Stimulated activated CD8-positive, alpha-beta memory T cell treated with anti-CD3 and anti-CD28 coated beads, Interleukin-12 subunit alpha, Interleukin-12 subunit beta, amount 100 ng/mL, for 1 hour (primary cell): ENCODE measurements around the gene CRMP1.

Experiments used
- DNase-seq: peaks from one replicate; pipeline ENCODE4 v3.0.0-alpha.2; 2020; ENCODE audit warnings: low read depth

The CRMP1 gene

DNA sequence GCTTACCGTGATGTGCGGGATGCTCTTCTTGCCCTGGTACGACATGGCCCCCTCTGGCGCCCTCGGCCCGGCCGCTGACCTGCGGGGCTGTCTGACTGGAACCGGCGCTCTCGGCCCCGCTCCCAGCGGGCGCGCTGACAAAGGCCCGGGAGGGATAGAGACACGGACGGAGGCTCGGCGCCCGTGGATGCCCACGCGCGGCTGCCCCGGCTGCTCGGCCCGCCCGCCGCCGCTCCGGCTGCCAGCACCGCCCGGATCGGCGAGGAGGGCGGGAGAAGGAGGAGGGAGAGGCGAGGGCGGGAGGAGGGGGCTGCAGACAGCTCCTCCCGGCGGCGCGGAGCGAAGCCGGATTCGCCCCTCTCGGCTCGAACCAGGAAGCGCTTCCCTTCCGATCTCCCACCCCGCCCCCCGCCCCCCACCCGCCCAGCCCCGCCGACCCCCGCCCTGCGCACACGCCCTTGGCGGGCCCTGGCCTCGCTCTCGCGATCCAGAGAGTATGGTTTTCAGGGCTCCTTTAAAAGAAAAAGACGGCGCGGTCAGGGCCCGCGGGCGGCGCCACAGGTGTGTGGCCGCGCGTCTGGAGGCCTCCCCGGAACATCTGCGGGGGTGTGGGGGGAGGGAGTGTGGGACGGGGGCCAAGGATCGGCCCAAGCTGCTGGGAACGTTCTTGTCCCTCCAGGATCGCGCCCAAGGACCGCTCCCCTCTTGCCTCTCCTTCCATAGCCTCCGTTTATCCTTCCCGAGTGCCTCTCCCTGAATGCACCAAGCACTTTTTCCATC lies 4.5 kb downstream of the CRMP1 start:
- DNase-seq = no peak

DNA sequence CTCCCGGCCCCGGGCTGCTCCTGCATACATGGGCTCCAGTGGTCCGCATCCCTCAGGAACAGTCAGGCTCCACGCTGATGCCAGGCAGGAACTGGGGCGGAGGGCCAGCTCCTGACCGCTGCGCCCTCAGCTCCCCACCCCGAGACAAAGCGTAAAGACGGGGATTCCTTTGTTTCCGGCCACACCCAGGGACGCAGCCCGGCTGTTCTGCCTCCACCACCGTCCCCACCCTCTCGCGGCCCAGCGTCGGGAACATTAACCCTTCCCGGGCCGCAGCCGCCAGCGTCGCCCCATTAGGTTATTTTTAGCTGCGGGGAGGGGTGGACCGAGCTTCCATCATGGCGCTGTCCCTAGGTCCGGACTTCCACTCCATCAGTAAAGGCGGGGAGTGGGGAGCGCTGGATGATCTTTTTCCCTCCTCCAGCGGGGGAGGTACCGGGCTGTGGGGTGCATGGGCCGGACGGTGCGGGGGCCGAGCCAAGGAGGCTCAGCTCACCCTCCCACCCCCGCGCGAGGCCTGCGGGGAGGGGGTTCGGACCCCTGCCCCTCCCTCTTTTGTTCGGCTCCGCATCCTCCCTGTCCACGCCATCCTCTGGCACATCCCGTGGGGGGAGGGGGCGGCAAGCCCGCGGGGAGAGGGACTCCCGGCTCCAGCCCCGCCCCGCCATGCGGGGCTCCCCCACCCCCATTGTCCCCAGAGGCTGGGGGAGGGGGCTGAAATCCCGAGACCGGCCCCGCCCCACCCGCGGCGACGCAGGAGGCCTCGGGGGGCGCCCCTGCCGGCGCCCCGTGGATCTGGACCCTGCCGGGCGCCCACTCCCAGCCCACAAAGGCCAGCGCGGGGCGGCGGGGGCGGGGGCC lies 5.3 kb downstream of the CRMP1 start:
- DNase-seq = no peak

- DNase-seq = no peak
Observed at GRCh38 chr4:5887011-5887360, 5.9 kb downstream of the CRMP1 start.

- no peak for DNase-seq
Observed at GRCh38 chr4:5885733-5886132, 7.2 kb downstream of the CRMP1 start.

DNA sequence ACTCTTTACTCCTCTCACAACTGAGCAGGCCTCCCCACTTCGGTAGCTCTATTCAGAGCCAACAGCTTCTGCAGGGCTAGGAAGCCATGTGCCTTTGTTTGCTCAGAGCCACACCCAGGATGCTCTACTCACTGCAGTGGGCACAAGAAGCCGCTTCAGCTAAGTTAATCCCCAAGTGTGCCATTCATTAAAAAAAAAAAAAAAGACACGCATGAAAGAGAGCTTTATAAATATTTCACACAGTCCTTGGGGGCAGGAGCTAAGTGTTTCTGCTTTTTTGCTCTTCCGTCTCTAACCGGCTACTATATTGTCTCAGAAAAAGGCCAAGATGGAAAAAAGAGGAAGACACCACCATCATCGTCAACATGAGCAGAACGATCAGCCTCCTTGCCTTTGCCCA lies 8.1 kb downstream of the CRMP1 start:
- DNase-seq = no peak

GRCh38 chr4:5883916-5884315 lies 9.0 kb downstream of the CRMP1 start:
- DNase-seq = no peak

DNA sequence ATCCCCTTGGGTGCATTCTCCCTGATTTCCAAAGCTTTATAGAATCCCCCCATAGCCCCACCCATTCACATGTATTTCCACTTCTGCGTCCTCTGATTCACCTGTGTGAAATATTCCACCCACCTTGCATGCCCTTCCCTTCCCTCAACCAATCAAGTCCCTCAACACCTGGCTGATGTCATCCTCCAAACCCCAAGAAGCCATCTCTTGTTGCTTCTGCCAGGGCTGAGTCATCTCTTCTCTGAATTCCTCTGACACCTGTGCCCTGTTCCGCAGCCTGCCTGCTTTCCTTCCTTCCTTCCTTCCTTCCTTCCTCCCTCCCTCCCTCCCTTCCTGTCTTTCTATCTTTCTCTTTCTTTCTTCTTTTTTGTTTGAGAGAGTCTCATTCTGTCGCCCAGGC lies 9.9 kb downstream of the CRMP1 start:
- no peak for DNase-seq

- DNase-seq = no peak
Observed at GRCh38 chr4:5881340-5881739, 11.5 kb downstream of the CRMP1 start.

DNA sequence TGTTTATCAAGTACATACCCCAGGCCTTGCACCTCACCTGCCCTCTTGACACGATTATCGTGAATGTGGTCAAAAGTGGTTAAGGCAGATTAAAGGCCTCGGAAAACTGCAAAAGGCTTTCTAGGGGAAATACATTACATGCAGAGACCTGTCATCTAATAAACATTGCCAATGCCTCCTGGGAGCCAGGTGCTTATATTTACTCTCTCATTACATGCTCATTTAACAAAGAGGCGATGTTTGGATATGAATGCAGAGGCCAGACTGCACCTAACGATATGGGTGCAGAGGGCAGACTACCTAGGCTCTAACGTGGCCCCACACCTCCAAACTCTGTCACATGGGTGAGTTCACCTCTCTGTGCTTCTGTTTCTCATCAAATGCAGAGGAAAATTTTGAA lies 14.5 kb downstream of the CRMP1 start:
- DNase-seq = no peak

- no peak for DNase-seq
Observed at GRCh38 chr4:5877392-5877791, 15.5 kb downstream of the CRMP1 start.

- DNase-seq = no peak
Observed at GRCh38 chr4:5874811-5875449, 18.0 kb downstream of the CRMP1 start.

DNA sequence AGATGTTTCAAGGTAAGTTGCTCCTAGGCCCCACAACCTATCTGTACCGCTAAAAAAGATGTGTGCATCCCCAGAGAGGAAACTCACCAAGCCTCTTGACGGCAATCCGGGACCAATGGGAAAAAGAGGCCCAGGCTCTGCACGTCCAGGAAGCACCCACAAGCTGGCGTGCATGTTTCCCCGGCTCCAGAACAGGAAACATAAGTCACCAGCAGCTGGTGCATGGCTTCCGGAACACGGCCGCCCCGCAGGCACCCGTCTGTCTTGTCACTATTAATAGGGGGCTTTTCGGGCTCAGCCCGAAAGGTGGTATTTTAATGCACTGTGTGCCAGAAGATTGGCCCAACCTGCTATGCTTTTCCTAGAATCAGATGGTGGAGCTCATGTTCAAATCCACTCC lies 22.2 kb downstream of the CRMP1 start:
- no peak for DNase-seq

DNA sequence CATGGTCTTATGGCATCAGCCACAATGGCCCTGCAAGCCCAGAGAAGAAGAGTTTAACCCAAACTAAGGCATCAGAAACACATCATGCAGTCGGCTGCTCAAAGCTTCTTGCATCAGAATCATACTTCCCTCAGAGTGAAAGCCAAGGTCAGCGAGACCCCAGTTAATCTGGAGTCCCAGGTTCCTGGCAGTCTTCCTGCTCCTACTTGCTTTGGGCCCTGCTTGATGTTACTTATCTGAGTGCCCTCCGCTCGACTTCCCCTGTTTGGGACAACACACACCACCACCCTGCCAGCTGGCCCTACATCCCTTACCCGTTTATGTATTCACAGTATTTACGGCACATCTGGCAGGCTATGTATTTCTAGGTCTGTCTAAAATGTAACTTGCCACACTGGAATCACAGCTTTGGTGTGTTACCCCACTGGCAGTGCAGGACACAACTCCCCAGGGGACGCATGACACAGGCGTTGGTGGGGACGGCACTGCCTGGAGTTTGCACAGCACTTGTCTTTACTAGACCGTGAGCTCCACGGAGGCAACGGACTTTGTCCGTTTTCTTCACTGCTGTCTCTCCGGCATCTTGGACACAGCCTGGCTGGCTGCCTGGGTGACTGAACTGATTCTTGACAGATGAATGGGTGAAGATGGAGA lies 22.8 kb downstream of the CRMP1 start:
- no peak for DNase-seq

GRCh38 chr4:5867866-5868265 lies 25.0 kb downstream of the CRMP1 start:
- DNase-seq = no peak

DNA sequence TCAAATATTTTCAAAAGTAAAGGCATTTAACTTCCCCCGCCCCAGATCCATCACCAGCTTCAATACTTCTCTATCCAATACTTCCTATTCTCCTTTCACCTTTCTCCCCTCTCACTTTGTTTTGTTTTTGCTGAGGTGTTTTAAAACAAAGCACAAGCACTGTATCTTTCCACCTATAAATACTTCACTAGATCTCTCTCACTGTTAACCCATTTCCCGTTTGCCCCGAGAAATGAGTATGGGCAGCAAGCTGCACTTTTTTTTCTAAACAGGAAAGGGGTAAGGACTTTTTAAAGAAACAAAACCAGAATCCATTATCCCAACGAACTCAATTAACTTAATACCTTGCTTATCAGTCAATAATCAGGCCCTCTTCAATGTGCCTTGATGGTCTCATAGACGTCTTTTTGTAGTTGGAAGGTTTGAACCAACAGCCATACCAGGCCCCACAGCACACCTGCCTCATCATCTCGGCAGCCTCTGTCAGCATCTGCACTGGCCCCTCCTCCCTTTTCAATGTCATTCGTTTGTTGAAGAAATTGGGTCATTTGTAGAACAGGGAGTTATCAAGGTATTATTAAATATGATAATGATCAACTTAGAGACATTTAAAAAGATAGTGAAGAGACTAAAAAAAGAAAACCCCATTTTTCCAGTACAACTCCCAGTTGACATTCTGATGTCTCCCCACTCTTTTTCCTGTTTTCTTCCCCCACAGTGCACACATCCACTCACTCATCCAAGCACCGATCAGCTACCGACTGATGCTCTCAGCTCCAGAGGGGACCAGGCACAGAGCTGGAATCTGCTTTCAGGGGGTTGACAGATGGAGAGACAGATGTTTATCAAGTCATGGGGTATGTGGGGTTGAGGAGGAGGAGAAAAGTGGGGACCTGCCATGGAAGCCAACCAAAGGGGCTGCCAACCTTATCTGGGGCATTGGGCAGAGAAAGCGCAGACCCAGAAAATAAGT lies 25.8 kb downstream of the CRMP1 start:
- no peak for DNase-seq

- DNase-seq = no peak
Observed at GRCh38 chr4:5865896-5866599, 26.8 kb downstream of the CRMP1 start.

- no peak for DNase-seq
Observed at GRCh38 chr4:5863461-5864113, 29.3 kb downstream of the CRMP1 start.

- DNase-seq = no peak
Observed at GRCh38 chr4:5858020-5858769, 34.7 kb downstream of the CRMP1 start.

GRCh38 chr4:5857199-5857598 lies 35.7 kb downstream of the CRMP1 start:
- no peak for DNase-seq
